UCSD-AML1 (cell line): ENCODE results near the gene MZB1.

Source experiments
- DNase-seq: peaks from one replicate; lab custom pipeline; 2025; ENCODE audit not compliant: unreplicated experiment; lab: John Stamatoyannopoulos, UW

The MZB1 gene

GRCh38 chr5:139340051-139340450 lies 49.7 kb downstream of the MZB1 start:
- DNase-seq, result no peak
